Kidney (tissue), 14 donors: ENCODE measurements around the gene IL11. TPM values are rescaled to one million over a fixed set of nuclear protein-coding genes. Genes with fewer than 3 reads are reported as not detected.
"Not testable (repeated sequence)": the region's sequence is repeated elsewhere in the genome, so short reads cannot be mapped to it uniquely, and the experiment has no call there.

Experiments
- DNase-seq, 5 donors: peaks; one replicate each; pipeline ENCODE4 v3.0.0-alpha.2; 2013 to 2020
- FAIRE-seq: peaks from 2 replicates; lab custom pipeline; 2012; peaks lifted over from hg19 to GRCh38; lab: Jason Lieb, UNC
- H3K27ac ChIP-seq, 2 donors: one replicate each; pipeline ENCODE4 v1.7.0; 2013; ENCODE audit warnings: low read depth in 2 of 2, low read length in 2 of 2, inconsistent platforms in 1 of 2
- H3K27me3 ChIP-seq: one replicate; pipeline ENCODE4 v1.7.1; 2013; ENCODE audit warnings: low read length, inconsistent platforms; ENCODE audit not compliant: control insufficient read depth, insufficient read depth
- H3K36me3 ChIP-seq, 3 donors: one replicate each; pipeline versions ENCODE4 v1.7.0 to v1.7.1; 2013; ENCODE audit warnings: low read length in 3 of 3, control low read depth in 1 of 3, inconsistent platforms in 1 of 3; ENCODE audit not compliant: insufficient read depth in 3 of 3, control insufficient read depth in 2 of 3
- H3K4me1 ChIP-seq, 3 donors: one replicate each; pipeline versions ENCODE4 v1.7.0 to v1.7.1; 2013; ENCODE audit warnings: low read length in 3 of 3, inconsistent platforms in 1 of 3, low read depth in 1 of 3; ENCODE audit not compliant: control insufficient read depth in 2 of 3, insufficient read depth in 2 of 3
- H3K4me3 ChIP-seq, 3 donors: one replicate each; pipeline versions ENCODE4 v1.7.0 to v1.8.1; 2013; ENCODE audit warnings: low read length in 3 of 3, control low read depth in 1 of 3, inconsistent platforms in 1 of 3
- H3K9ac ChIP-seq, 3 donors: one replicate each; pipeline versions ENCODE4 v1.7.0 to v1.7.1; 2013; ENCODE audit warnings: low read length in 3 of 3, control low read depth in 1 of 3, inconsistent platforms in 1 of 3
- H3K9me3 ChIP-seq, 3 donors: one replicate each; pipeline versions ENCODE4 v1.7.0 to v1.7.1; 2013; ENCODE audit warnings: low read length in 3 of 3, control low read depth in 1 of 3, inconsistent platforms in 1 of 3; ENCODE audit not compliant: control insufficient read depth in 2 of 3, insufficient read depth in 1 of 3
- intact Hi-C: fragments of 100-400 bp; cut with DNase I; formaldehyde crosslinking; loops from one replicate; pipeline ENCODE4 v1.11.1; 2022
- polyA plus RNA-seq: library from polyadenylated mRNA; stranded (reverse); fragments of 350-450 nt; fragmentation: Illumina TruSeq; extraction: RNeasy Lipid Tissue Mini Kit (QIAGEN cat#74804); gene quantifications from one replicate; pipeline ENCODE4 v1.2.3, GENCODE V29; 2014; ENCODE audit warnings: low read depth, low replicate concordance; ENCODE audit not compliant: insufficient read depth
- total RNA-seq: library from RNA; stranded (reverse); fragmentation: NEBNext Ultra II Directional; extraction: Animal tissue kit (Norgen Biotek cat#: 25700); gene quantifications from one replicate; pipeline ENCODE4 v1.2.1, GENCODE V29; 2021
- TF ChIP-seq, protein P1 (sequence below): IDR thresholded peaks from 3 replicates; pipeline ENCODE4 v1.5.1; 2012; ENCODE audit warnings: mild to moderate bottlenecking, moderate library complexity, borderline replicate concordance; ENCODE audit not compliant: insufficient read depth; ENCODE audit errors: extremely low read depth
- donor health status: control.
- donor health status: control.
- donor health status: control.
- donor health status: control.
- donor health status: control.
- donor health status: DM: yes; HTN: yes; CAD: no.
- donor health status: Normal renal cell carcinoma (clear cell type).

Gene IL11
- total and polyA plus RNA-seq, 2 donors from 2014 or later = 0.37 to 0.47 TPM

GRCh38 chr19:55406091-55406825 is 36.0 kb upstream of the IL11 start:
- H3K9me3 ChIP-seq = no peaks in the 10 kb centered on the region
- H3K9ac ChIP-seq = no peak overlapping the region
- H3K27me3 ChIP-seq = no peaks in the 10 kb centered on the region
- intact Hi-C loops = no loop called here
- no peak overlapping the region for H3K27ac ChIP-seq
- FAIRE-seq = no peak
- TF ChIP-seq, protein P1, sequence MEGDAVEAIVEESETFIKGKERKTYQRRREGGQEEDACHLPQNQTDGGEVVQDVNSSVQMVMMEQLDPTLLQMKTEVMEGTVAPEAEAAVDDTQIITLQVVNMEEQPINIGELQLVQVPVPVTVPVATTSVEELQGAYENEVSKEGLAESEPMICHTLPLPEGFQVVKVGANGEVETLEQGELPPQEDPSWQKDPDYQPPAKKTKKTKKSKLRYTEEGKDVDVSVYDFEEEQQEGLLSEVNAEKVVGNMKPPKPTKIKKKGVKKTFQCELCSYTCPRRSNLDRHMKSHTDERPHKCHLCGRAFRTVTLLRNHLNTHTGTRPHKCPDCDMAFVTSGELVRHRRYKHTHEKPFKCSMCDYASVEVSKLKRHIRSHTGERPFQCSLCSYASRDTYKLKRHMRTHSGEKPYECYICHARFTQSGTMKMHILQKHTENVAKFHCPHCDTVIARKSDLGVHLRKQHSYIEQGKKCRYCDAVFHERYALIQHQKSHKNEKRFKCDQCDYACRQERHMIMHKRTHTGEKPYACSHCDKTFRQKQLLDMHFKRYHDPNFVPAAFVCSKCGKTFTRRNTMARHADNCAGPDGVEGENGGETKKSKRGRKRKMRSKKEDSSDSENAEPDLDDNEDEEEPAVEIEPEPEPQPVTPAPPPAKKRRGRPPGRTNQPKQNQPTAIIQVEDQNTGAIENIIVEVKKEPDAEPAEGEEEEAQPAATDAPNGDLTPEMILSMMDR = no peak
- peaks cover 0 to 16% (median 8%) of the 10 kb centered on the region in 3 donors for H3K36me3 ChIP-seq
- H3K4me3 ChIP-seq = peak overlapping the region; percentile 57 to 68 (median 57)
- H3K4me1 ChIP-seq = peaks cover 0 to 9% (median 6%) of the 10 kb centered on the region in 3 donors
- DNase-seq = no peak

- intact Hi-C loops = no loop called here
- no peak for FAIRE-seq
- H3K9ac ChIP-seq = no peak overlapping the region
- no peak overlapping the region for H3K27ac ChIP-seq
- DNase-seq = no peak
- TF ChIP-seq, protein P1 = no peak
- H3K27me3 ChIP-seq = no peaks in the 10 kb centered on the region
- no peak overlapping the region for H3K4me3 ChIP-seq
- peaks cover 0 to 9% (median 6%) of the 10 kb centered on the region in 3 donors for H3K4me1 ChIP-seq
- H3K36me3 ChIP-seq = peaks cover 0 to 16% (median 10%) of the 10 kb centered on the region in 3 donors
- H3K9me3 ChIP-seq = no peaks in the 10 kb centered on the region
Observed at GRCh38 chr19:55405638-55406037, 35.4 kb upstream of the IL11 start.

- intact Hi-C loops = no loop called here
- H3K9me3 ChIP-seq = no peaks in the 10 kb centered on the region
- no peak overlapping the region for H3K9ac ChIP-seq
- no peak overlapping the region for H3K4me3 ChIP-seq
- H3K27me3 ChIP-seq = no peaks in the 10 kb centered on the region
- FAIRE-seq (no peak), DNase-seq (no peak)
- TF ChIP-seq, protein P1 = no peak
- H3K27ac ChIP-seq = no peak overlapping the region
- H3K4me1 ChIP-seq = peaks cover 0 to 6% (median 6%) of the 10 kb centered on the region in 3 donors
- peaks cover 0 to 16% (median 12%) of the 10 kb centered on the region in 3 donors for H3K36me3 ChIP-seq
Observed at GRCh38 chr19:55402509-55402908, 32.2 kb upstream of the IL11 start.

GRCh38 chr19:55401390-55401789 is 31.1 kb upstream of the IL11 start:
- FAIRE-seq, H3K9me3 ChIP-seq, intact Hi-C loops, H3K4me1 ChIP-seq, H3K27me3 ChIP-seq, H3K9ac ChIP-seq, H3K4me3 ChIP-seq, H3K27ac ChIP-seq, DNase-seq: not testable (repeated sequence)
- H3K36me3 ChIP-seq = peaks cover 0 to 16% (median 12%) of the 10 kb centered on the region in 3 donors
